HG03039 (cell line): ENCODE results near the gene PI4K2A.
"Not testable (repeated sequence)": the region's sequence is repeated elsewhere in the genome, so short reads cannot be mapped to it uniquely, and the experiment has no call there.

ENCODE experiments used
- ATAC-seq: cut with Tn5 transposase; IDR thresholded peaks from one replicate; pipeline ENCODE4 v1.9.1; 2021; ENCODE audit warnings: mild to moderate bottlenecking, moderate library complexity; ENCODE audit not compliant: unreplicated experiment

Gene PI4K2A

DNA sequence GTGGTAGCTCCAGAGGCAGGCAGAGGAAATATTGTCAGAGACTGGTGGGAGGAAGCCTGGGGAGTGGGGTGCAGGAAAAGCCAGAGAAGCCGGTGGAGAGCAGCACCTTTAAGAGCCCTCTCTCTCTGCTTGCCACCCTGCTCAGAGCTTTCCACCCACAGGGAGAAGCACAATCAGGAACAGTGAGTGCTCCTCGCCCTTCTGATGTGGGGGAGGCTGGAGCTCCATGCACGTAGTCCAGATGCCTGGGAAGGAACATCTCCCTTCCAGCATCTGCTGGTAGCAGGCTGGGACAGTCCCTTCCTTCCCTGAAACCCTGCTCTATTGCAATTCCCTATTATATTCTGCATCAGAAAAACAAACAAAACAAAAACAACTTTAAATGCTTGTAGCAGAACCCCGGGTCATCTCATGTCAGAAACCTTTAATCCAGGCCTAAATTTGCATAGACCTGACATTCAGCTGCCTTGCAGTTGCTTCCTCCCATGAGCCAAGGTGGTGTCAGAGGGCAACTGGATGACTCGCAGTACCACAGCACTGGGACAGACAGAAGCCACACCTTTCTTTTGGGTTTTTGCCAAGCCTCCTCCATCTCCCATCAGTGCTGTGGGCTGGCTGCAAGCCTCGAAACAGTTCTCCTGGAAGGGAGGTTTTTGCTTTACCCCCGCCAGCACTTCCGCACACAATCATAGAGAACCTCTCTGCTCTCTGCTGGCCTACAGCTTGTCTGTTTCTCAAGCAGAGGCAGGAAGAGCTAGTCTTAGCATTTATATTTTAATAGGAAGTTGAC is 33.5 kb downstream of the PI4K2A start:
- ATAC-seq = no peak

DNA sequence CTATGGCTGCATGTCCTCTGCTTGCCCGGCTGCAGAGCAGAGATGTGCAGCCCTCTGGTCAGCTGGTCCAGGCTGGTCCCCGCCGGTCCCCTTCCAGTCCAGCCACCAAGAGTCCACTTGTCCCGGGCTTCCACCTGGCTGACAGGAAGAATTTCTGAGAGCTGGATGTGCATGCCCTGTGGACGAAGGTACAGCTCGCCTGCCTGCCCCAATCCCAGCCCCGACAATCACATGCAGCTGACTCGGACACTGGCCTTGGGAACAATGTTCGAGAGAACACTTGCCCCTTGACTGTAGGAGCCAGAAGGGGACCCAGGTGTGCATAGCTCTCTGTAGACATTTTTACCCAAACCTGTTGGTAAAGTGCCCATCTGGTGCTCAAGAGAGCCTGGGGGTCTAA is 34.8 kb downstream of the PI4K2A start:
- no peak for ATAC-seq

DNA sequence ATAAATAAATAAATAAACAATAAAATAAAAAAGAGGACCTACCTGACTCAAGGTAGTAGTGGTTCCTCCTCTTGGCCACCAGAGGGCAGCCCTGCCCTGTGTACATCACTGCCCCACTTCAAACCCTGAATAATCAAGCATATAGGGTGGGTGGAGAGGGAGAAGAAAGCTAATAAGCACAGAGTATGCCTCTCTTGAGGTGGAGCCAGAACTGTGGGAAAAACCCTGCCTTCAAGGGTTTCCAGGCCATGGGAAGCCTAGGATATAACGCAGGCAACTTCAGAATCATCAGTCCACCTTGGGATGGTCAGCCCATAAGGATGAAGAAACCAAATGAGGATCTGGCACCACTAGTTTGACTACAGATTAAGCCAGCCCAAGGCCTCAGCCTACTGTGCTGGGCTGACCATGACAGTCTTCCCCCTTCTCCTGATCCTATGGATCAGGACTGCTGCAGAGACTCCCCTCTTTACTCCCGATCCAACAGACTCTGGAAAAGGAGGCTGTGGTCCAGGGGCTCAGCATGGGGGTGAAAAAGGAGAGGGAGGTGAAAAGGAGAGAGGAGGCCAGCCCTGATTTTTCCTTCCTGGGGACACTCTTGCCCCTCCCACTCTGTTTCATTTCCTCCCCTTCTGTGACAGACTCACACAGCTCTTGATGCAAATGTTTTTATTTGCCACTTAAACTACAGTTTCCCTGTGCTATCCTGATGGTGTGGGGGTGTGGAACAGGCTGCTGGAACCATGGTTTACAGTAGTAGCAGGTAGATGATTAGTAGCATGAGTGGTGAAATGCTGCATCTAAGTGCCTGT is 36.5 kb downstream of the PI4K2A start:
- no peak for ATAC-seq

DNA sequence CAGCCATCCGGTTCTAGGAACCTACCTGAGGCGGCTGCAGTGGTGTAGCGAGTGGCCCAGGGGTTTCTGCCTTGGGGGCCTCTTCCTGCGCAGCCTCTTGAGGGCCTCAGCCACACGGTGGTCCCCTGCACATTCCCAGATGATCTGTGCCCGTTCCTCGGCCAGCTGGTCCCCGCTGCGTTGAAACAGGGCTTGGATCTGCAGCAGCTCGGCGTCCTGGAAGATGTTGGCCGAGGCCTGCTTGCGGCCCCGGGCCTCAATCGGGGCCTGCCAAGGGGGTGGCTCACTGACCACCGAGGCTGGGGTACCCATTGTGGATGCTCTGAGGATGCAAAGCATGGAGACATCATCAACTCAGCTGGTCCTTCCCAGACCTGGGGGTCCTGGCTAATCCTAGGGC is 39.1 kb downstream of the PI4K2A start:
- ATAC-seq = no peak

DNA sequence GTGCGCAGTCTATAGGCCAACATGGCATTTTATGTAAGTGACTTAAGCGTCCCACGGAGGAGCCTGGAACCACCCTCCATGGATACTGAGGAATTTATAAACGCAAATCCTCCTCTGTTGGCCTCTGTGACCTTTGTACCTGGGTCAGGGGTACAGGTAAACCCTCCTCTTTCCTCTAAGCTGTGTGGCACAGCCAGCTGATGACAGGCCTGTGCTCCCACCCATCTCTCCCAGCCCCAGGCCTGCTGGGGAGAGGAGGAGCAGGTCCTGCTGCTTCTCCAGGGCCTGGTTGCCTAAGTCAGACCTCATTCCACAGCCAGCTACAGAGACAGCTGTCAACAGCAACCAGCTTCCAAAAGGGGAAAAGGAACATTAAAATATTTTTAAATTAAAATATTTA is 41.6 kb downstream of the PI4K2A start:
- ATAC-seq = no peak

DNA sequence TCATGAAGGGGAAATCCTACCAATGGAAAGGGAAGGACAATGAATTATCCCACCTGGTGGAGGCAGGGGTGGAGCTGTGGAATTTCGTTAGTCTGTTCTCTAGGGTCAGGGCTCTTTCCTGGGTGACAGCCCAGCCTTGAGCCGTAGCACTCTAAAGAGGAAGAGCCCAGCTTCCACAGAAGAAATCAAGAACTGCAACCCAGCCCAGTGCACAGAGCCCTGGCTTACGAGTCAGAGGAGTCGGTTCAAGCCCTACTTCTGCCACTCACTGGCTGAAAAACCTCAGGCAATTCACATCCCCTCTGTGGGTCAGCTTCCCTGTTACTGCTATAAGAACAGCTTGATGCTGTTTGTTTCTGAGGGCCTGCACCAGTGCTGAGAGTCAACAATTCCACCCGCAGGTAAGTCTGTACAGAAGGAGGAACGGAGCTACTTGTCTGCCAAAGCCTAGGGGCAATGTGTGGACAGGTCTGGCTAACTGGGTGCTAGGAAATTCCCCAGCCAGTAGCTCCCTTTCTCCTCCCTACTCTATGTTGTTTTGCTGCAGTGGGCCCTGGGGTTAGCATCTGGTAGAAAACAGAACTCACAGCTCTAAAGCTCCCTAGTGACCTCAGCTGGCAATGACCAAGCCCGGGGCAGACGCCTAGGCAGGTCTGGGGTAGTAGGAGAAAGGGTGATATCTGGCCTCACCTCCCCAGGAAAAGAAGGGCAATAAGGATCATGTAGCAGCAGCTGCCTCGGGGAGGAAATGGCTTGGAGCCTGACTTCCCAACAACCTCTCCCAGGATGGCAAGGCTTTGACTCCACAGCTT is 43.3 kb downstream of the PI4K2A start:
- no peak for ATAC-seq

DNA sequence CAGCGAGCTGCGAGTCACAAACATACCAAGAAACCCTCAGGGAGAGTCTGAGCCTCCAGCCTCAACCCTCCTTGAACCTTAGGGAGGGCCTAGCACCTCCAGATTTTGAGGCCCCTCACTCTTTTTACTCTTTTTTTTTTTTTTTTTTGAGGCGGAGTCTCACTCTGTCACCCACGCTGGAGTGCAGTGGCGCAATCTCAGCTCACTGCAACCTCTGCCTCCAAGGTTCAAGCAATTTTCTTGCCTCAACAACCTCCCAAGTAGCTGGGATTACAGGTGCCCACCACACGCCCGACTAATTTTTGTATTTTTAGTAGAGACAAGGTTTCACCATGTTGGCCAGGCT is 43.9 kb downstream of the PI4K2A start:
- not testable (repeated sequence) for ATAC-seq

DNA sequence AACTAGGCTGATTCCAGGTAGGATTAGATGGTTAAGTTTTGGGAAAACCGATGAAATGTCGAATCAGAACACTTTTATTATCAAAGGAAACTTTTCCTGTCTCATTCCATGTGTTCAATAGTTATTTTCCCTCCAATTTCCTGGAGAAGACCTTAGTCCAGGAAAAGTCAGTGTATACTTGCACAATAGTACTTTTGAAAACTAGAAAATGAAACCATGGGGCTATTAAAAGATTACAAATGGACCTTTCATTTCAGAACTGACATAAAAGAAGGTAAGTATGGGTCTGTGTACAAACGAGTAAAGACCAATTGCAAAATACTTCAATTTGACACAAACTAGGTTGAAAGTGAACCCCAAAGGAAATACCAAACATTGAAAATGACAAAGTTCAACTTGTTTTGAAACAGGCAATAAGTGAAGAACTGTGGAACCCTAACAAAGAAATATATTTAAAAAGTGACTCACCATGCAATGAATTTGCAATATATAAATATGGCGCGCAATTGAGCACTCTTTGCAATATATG is 44.5 kb downstream of the PI4K2A start:
- ATAC-seq = no peak

DNA sequence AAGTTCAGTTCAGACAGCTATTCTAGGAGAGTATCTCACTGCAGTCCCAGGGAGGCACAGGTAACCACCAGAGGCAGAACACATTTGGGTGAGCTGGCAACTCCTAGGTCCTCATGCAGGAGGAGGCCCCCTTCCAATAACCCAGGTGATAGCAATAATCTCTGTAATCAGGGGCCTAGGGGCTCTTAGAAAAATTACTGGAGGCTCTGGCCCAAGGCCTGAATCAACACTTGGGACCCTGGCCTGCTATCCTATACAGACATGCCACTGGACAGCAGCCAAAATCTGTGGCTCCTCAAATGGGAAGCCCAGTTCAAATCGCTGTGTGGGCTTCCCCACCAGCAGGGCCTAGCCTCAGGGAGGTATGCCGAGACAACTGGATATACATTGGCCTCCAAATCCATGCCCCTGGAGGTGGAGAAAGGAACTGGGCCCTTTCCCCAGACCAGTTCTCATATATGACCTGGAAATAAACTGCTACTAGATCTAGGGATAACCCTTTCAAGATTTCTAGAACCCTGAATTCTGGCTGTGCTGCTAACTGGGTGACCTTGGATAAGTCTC is 45.0 kb downstream of the PI4K2A start:
- ATAC-seq = no peak

DNA sequence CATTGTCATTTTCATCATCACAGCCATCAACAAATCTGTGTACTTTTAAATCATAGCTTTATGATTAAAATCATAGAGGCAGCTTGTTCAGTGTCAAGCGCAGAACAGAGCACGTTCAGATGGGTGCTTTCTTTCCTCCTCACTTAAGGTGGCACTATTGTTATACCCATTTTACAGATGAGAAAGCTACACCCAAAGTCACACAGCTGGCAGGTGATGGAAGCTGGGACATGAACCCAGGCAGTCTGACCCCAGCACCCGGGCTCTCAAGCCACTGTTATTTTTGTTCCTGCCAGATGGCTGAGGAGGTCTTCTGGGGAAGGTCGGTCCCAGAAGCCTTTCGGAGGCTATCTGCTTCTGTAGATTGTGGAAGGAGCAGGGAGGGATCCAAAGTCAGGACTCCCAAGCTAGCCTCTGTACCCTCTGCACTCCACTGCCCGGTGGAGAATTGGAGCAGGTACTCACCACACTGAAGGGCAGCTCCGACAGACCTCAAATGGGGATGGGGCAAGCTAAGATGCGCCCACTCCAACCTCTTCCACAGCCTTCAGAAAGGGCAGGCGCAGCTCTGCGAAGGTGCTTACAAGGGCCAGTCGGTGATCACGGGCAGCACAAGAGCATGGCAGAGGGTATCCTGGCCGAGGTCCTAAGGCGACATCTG is 46.0 kb downstream of the PI4K2A start:
- no peak for ATAC-seq

DNA sequence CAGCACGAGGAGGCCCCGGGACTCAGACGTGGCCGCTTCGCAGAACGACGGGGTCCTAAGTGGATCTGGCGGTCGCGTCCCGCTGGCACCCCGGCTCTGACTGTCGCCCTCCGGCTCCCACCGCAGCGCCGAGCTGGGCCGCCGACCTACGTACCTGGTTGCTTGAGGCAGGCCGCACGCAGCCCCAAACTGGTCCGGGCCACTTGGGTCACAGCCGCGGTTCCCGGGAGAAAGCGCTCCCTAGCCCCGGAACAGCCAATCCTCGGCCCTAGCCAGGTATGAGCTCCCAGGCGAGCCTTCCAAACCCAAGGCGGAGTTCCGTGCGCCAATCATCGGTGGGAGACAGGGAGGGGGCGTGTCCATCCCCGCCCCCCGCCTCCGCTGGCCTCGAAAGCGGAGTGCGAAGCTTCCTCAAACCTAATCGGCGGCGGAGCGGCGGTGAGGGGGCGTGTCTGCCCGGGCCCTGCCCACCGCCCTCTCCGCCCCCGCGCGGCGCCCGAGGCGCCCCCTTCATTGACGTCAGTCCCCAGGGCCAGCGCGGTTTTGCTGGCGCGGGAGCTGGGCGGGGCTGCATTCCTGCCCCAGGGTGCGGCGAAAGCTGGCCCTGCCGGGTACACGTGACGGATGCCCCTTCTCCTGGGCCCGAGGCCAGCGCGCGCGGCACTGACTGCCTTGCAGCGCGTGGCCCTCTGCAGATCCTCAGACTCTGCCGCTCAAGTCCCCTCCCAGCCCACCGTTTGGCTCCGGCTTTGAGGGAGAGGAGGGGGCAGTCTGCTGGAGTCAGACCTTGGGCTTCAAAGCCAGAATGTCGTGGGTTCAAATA is 46.7 kb downstream of the PI4K2A start, which contains the start of gene AVPI1:
TSS of gene AVPI1 (minus strand) at position 280 of the 823 bp plus-strand sequence. CDS start 7,336 bp downstream, outside the sequence.
- ATAC-seq = peak; percentile 91

DNA sequence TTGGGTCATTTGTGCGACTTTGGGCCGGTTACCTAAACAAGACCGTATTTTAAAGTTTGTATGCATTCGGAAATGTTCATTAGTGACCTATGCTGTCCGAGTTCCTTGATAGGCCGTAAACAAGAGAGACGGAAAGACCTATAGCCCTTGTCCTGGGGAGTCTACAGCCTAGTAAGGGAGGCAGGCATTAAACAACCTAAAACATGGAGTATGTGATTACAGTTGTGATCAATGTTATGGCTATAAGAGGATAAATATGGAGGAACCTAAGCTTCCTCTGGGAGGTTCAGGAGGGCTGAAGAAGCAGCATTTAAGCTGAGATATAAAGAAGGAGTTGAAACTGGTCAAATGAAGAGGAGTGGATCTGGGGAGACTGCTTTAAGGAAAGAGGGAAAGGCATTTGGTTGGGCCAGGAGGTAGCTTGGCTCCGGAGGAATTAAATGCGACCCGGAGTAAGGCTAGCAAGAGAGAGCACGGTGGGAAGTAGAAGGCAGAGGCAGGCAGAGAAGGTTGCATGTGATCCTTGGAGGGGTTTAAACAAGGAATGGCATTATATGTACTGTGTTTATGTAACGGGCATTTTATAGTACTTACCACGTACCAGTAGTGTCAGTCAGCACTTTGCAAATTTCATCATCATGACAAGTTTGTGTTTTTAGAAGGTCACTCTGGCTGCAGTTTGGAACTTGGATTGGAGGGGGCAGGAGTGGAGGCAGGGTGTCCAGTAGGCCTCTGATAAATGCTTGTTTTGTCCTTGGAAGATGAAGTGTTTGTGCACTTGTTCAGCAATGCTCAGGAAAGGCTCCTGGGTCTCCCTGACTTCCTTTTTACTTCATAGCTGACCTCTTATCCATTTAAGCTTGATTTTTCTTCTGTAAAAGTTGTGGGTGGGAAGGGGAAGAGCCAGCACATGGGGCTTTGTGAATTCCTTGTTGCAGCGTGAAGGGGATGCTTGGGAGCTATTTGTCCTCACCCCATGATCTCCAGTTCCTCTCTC is 47.6 kb downstream of the PI4K2A start:
- no peak for ATAC-seq

DNA sequence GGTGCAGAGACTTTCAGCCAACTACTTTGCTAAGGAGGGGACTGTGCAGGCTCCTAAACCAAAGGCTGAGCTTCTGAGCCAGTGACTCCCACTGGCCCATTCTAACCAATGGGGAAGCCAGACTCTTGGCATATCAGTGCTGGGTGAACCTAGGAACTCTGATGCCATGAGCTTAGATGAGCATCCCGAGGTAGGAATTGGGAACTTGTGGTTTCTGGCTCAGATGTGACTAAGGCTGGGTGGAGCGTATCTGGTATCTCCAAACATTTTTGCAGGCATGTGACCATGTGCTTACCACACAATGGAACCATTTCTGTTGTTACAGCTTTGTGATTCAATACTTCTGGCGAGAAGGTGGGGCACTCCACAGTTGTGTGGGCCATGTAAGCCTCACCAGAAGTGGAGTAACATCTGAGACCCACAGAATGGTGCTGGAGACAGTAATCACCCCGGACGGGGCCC is 49.1 kb downstream of the PI4K2A start:
- ATAC-seq = no peak

DNA sequence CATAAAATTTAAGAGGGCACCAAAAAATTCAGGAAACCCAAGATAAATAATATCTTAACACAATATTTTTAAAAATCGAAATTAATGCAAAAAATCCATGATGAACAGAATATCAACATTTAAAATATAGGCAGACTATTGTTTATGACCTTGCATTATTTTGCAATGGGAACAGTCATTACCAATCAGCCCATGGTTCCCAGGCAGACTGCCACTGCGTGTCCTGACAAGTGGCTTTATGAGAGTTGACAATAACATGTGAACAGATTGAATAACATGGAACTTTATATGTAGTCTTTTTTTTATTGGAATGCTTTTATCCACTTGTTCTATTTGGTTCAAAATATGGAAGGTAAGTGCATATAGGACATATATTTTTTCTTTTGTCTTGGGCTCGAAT is 49.7 kb downstream of the PI4K2A start:
- ATAC-seq = no peak

DNA sequence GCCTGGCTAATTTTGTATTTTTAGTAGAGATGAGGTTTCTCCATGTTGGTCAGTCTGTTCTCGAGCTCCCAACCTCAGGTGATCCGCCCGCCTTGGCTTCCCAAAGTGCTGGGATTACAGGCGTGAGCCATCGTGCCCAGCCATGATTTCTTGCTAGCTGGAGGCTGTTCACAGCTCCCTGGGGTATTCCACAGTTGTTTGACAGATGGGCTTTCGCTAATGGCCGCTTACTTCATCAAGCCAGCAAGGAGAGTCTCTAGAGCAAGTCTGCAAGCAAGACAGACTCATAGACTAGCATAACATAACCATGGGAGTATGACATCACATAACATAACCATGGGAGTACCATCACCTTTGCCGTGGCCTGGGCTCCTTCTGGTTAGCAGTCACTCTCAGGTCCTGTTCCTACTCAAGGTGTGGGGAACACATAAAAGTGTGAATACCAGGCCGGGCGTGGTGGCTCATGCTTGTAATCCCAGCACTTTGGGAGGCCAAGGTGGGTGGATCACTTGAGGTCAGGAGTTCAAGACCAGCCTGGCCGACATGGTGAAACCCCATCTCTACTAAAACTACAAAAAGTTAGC is 57.7 kb downstream of the PI4K2A start:
- ATAC-seq = not testable (repeated sequence)

DNA sequence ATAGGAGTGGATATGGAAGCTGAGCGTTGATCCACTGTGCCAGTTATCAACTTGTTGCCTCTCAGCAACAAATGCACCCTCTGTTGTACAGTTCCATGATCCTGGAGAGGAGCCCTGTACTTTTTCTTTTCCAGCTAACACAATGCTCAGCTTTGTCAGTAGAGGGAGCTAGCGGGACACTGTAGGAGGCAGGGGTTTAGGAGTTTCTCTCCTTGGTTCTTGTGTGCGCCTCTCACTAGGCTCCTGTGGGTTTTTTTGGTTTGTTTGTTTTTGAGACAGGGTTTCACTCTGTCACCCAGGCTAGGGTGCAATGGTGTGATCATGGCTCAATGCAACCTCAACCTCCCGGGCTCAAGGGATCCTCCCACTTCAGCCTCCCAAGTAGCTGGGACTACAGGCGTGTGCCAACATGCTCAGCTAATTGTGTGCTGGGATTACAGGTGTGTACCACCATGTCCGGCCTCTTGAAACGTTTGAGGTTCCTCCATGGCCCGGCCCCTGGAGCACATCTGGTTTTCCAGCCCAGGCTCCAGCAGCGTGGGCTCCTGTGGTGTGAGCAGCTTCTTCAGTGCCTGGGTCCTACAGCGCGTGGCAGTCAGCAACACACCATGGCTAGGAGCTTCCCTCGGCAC is 61.1 kb downstream of the PI4K2A start:
- ATAC-seq = no peak

DNA sequence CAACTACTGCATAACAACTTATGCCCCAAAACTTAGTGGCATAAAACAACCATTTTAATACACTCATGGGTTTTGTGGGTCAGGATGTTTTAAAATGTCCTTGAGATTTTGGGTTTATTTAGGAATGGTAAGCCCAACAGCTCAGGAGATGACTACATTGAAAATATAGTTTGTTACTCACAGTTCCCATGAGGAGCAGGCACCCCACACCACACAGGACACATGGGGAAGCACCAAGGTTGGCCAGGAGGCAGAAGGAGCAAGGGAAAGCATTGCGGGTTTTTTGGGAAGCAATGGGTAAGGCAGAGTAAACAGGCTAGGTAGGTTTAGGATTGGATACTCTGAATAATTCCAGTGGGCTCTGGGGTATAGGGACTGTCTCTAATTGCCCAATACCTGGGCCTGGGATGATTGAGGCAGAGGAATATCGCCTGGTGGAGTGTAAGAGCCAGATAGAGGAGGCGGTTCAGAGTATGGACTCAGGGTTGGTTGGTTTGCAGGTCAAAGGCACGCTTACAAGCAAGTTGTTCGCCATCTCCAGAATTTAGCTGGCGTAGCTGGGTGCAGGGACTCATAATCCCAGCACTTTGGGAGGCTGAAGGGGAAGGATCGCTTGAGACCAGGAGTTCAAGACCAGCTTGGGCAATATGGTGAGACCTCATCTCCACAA is 63.1 kb downstream of the PI4K2A start:
- ATAC-seq = no peak
